ENCODE results near the gene MGMT. TPM values are rescaled to one million over a fixed set of nuclear protein-coding genes. Genes with fewer than 3 reads are reported as not detected.

Gene MGMT
- total RNA-seq, 2 donors from 2014 or later, result 17.8 to 19.2 TPM

DNA sequence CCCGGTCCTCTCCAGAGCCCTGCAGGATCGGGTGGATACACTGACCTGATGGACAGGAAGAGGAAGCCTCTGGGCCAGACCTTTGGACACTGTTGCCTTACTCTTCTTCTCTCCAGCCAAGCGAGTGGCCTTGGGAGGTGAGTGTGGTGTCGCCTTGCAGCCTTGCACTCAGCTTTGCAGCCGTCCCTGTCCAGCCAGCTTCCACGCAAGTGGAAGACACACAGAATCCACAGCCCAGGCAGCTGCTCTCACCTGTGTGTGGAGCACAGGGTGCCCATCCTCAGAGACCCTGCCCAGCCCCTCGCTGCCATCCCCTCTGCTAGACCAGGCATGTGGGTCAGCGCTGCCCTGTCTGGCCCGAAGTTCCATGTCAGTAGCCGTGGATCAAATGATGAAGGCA, 258.0 kb downstream of the MGMT start:
- H3K36me3 Mint-ChIP-seq (ENCODE audit: insufficient read depth in 2 of 2), result peaks cover 14 to 27% of the 10 kb centered on the region in 2 donors
- no peaks in the 10 kb centered on the region for H3K27me3 Mint-ChIP-seq (ENCODE audit: low read depth)
- H3K4me1 Mint-ChIP-seq (ENCODE audit: low read depth), result no peaks in the 10 kb centered on the region
- no peak overlapping the region for H3K27ac Mint-ChIP-seq
- ATAC-seq (replicated peaks in 1 of 2) (no peak), DNase-seq (no peak)
- peaks cover 11% of the 10 kb centered on the region in 2 donors for H3K9me3 Mint-ChIP-seq
- no peak overlapping the region for H3K4me3 Mint-ChIP-seq

DNA sequence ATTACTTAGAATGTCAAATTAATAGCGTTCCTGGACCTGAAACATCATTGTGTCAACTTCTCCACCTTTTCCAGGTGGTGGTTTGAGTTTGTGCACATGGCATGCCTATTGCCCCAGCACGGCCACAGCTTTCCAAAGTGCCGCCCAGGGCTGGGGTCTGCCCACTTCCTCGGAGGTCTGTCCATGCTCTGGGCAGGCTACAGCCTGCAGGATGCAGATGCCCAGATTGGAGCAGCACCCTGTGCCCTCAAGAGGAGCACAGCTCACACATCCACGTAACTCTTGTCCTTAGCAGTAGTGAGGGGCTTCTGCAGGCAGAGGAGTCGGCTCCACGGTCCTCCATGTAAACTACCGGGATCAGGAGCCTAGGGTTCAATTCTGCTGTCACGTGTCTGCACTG, 258.4 kb downstream of the MGMT start:
- H3K27me3 Mint-ChIP-seq (ENCODE audit: low read depth), result no peaks in the 10 kb centered on the region
- no peak overlapping the region for H3K4me3 Mint-ChIP-seq
- DNase-seq (no peak), ATAC-seq (replicated peaks in 1 of 2) (no peak)
- peaks cover 11% of the 10 kb centered on the region in 2 donors for H3K9me3 Mint-ChIP-seq
- peaks cover 13 to 29% of the 10 kb centered on the region in 2 donors for H3K36me3 Mint-ChIP-seq (ENCODE audit: insufficient read depth in 2 of 2)
- H3K4me1 Mint-ChIP-seq (ENCODE audit: low read depth), result no peaks in the 10 kb centered on the region
- no peak overlapping the region for H3K27ac Mint-ChIP-seq

DNA sequence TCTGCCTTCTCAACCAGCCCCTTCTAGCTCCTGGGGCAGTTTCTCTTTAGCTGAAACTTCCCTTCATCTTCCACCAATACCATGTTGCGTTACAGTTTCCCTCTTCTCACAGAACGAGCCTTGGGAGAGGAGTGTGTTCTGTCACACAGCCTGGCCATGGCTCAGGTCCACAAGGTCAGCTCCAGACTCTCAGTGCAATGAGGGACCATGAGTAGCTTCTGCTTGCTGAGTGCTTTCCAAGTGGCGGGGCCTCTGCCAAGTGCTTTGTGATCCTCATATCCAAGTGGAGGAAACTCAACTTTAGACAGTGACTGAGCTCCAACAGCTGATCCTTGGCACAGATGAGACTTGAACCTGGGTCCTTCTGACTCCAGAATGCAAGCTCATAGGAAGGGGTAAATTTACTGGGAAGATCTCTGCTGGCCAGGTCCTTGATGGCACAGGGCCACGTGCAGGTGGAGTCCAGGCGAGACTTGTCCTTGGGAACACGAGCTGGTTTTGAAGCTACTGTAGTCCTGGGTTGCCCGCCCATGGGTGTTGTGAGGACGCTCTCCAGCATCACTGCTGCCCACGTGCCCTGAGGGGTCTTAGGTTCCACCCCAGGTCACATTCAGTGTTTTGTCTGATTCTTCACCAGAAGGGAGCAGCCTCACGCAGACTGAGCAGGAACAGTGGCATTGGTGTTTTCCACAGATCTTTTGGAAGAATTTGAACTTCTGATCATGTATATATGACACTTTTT, 259.0 kb downstream of the MGMT start:
- Mint-ChIP-seq H3K4me3 (no peak overlapping the region), H3K9me3 (peaks cover 10 to 11% of the 10 kb centered on the region in 2 donors), H3K27ac (no peak overlapping the region), H3K4me1 (ENCODE audit: low read depth) (no peaks in the 10 kb centered on the region), H3K36me3 (ENCODE audit: insufficient read depth in 2 of 2) (peaks cover 12 to 25% of the 10 kb centered on the region in 2 donors), H3K27me3 (ENCODE audit: low read depth) (no peaks in the 10 kb centered on the region)
- DNase-seq, result no peak
- ATAC-seq (replicated peaks in 1 of 2), result no peak

DNA sequence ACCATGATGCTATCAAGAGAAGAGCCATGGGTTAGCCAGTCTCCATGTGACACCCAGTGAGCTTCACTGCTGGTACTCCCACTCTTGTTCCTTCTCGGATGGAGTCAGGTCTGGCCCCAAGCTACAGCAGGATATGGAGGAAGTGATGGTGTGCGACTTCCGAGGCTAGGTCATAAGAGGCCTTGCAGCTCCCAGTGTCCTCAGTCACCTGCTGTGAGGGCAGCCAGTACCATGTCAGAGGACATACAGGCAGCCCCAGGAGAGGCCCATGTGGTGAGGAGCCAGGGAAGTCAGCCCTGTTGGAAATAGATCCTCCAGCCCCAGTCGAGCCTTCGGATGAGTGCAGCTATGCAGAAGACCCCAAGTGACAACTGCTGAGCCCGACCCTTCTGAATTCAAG, 260.0 kb downstream of the MGMT start:
- H3K9me3 Mint-ChIP-seq, result peaks cover 9% of the 10 kb centered on the region in 2 donors
- peaks cover 10 to 20% of the 10 kb centered on the region in 2 donors for H3K36me3 Mint-ChIP-seq (ENCODE audit: insufficient read depth in 2 of 2)
- H3K4me3 Mint-ChIP-seq, result no peak overlapping the region
- no peak for ATAC-seq (replicated peaks in 1 of 2)
- H3K4me1 Mint-ChIP-seq (ENCODE audit: low read depth), result no peaks in the 10 kb centered on the region
- no peak for DNase-seq
- H3K27ac Mint-ChIP-seq, result no peak overlapping the region
- H3K27me3 Mint-ChIP-seq (ENCODE audit: low read depth), result no peaks in the 10 kb centered on the region

DNA sequence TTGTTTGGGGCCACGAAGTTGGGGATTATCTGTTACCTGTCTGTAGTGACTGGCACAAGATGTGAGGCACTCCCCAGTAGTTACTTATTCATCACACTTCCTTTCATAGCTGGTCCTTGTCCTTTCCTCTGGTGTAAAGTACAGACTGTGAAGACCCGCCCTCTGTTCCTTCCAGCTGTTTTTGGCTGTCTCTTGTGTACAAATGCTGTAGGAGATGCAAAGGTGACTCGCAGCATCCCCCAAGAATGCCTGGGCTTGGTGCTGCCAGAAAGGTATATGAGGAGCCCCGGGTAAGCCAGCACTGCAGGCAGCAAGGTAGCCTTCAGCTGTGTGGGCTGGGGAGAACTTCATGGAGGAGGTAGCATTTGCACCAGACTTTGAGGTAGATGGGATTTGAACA, 260.5 kb downstream of the MGMT start:
- ATAC-seq (replicated peaks in 1 of 2) (no peak), DNase-seq (no peak)
- H3K36me3 Mint-ChIP-seq (ENCODE audit: insufficient read depth in 2 of 2), result peaks cover 10 to 18% of the 10 kb centered on the region in 2 donors
- H3K9me3 Mint-ChIP-seq, result peaks cover 7 to 9% of the 10 kb centered on the region in 2 donors
- no peaks in the 10 kb centered on the region for H3K27me3 Mint-ChIP-seq (ENCODE audit: low read depth)
- no peak overlapping the region for H3K27ac Mint-ChIP-seq
- H3K4me1 Mint-ChIP-seq (ENCODE audit: low read depth), result no peaks in the 10 kb centered on the region
- no peak overlapping the region for H3K4me3 Mint-ChIP-seq

GRCh38 chr10:129728246-129728820, 261.3 kb downstream of the MGMT start:
- Mint-ChIP-seq H3K9me3 (peaks cover 7% of the 10 kb centered on the region in 2 donors), H3K36me3 (ENCODE audit: insufficient read depth in 2 of 2) (peaks cover 8 to 18% of the 10 kb centered on the region in 2 donors), H3K27ac (no peak overlapping the region), H3K4me3 (no peak overlapping the region), H3K4me1 (ENCODE audit: low read depth) (no peaks in the 10 kb centered on the region), H3K27me3 (ENCODE audit: low read depth) (no peaks in the 10 kb centered on the region)
- no peak for ATAC-seq (replicated peaks in 1 of 2)
- DNase-seq, result no peak

GRCh38 chr10:129728905-129729795, 262.1 kb downstream of the MGMT start:
- Mint-ChIP-seq H3K4me3 (no peak overlapping the region), H3K27me3 (ENCODE audit: low read depth) (no peaks in the 10 kb centered on the region), H3K4me1 (ENCODE audit: low read depth) (no peaks in the 10 kb centered on the region), H3K36me3 (ENCODE audit: insufficient read depth in 2 of 2) (peaks cover 8 to 18% of the 10 kb centered on the region in 2 donors), H3K9me3 (peaks cover 7% of the 10 kb centered on the region in 2 donors), H3K27ac (no peak overlapping the region)
- ATAC-seq (replicated peaks in 1 of 2) (no peak), DNase-seq (no peak)

DNA sequence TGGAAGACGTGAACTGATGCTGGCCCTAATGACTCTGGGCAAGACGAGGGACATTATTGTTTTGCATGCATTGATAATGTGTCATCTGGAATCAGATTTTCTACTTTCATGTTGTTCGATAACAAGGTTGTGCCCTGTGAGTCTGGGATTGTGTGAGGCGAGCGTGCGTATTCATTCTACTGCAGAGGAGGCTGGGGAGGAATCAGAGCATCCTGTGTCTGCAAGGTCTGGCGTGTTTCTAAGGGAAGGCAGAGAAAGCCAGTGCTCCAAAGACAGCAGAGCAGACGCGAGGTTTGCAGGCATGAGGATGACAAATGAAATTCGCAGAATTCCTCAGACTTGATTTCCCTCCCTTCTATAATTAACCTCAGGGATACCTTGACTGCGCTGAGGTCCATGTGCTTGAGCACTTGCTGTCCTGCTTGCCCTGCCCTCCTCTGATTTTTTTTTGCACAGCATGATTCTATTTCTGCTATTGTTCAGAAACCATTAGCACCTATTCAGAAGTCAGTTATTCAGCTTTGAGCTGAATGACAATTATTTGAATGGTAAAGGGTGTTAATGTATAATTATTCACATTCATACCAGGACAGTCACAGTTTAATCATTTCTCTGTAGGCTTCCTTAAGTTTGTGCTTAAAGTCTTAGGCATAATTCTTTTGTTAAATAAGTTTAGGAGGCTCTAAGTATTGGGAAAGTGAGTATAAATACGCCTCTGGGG, 263.4 kb downstream of the MGMT start:
- Mint-ChIP-seq H3K27ac (no peak overlapping the region), H3K4me1 (ENCODE audit: low read depth) (no peaks in the 10 kb centered on the region), H3K36me3 (ENCODE audit: insufficient read depth in 2 of 2) (peaks cover 5 to 14% of the 10 kb centered on the region in 2 donors), H3K4me3 (no peak overlapping the region), H3K27me3 (ENCODE audit: low read depth) (no peaks in the 10 kb centered on the region), H3K9me3 (peaks cover 4 to 5% of the 10 kb centered on the region in 2 donors)
- DNase-seq, result no peak
- no peak for ATAC-seq (replicated peaks in 1 of 2)

DNA sequence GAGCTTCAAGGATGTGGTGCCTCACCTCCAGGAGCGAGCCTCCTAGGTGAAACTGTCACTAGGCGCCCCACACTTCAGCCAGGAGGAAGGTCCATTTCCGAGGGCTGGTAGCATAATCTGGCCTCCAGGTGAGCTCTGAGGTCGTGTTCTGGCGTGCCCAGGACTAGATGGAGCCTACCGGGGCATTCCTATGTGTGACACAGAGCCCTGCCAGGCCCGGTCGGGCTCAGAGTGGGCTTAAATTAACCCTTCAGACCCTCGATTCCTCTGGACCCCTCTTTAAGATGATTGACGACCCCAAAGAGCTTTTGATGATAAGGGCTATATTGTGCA, 263.9 kb downstream of the MGMT start:
- Mint-ChIP-seq H3K36me3 (ENCODE audit: insufficient read depth in 2 of 2) (peaks cover 5 to 12% of the 10 kb centered on the region in 2 donors), H3K4me1 (ENCODE audit: low read depth) (no peaks in the 10 kb centered on the region), H3K4me3 (no peak overlapping the region), H3K27me3 (ENCODE audit: low read depth) (no peaks in the 10 kb centered on the region), H3K9me3 (peaks cover 2 to 4% of the 10 kb centered on the region in 2 donors), H3K27ac (no peak overlapping the region)
- DNase-seq, result no peak
- no peak for ATAC-seq (replicated peaks in 1 of 2)

DNA sequence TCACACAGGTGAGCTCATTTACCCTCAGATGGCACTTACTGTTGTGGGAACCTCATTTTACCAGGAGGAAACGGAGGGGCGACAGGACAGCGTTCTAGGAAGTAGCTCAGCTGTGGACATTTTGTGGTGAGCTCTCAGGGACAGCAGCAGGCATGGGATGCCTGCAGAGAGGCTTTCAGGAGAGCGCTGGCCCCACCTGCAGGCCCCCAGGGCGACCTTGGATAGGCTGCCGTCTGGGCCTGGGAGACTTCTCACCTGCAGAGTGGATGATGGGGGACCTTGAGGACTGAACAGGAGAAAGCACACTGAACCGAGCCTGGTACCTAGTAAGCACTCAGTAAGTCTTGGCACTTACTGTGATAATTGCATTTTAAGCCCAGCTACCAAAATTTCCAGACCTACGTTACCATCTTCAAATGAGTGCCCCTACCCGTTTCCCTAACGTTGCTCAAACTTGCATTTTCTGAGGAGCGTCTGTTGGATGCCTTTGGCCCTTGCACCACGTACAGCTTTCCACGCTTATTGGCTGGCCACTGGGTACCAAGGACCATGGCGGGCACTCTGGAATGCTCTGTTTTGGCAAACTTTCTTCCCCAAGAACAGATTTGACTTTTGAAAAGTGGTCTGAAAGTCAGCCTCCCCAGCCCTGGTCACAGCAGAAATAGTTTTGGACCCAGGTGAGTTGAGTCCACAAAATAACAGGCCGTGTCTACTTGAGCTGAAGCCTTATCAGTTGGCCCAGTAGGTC, 273.7 kb downstream of the MGMT start:
- Mint-ChIP-seq H3K27me3 (ENCODE audit: low read depth) (no peaks in the 10 kb centered on the region), H3K9me3 (peaks cover 9 to 16% of the 10 kb centered on the region in 2 donors), H3K4me1 (ENCODE audit: low read depth) (no peaks in the 10 kb centered on the region), H3K36me3 (ENCODE audit: insufficient read depth in 2 of 2) (peaks cover 7 to 32% of the 10 kb centered on the region in 2 donors), H3K4me3 (no peak overlapping the region), H3K27ac (no peak overlapping the region)
- DNase-seq, result no peak
- ATAC-seq (replicated peaks in 1 of 2), result no peak

DNA sequence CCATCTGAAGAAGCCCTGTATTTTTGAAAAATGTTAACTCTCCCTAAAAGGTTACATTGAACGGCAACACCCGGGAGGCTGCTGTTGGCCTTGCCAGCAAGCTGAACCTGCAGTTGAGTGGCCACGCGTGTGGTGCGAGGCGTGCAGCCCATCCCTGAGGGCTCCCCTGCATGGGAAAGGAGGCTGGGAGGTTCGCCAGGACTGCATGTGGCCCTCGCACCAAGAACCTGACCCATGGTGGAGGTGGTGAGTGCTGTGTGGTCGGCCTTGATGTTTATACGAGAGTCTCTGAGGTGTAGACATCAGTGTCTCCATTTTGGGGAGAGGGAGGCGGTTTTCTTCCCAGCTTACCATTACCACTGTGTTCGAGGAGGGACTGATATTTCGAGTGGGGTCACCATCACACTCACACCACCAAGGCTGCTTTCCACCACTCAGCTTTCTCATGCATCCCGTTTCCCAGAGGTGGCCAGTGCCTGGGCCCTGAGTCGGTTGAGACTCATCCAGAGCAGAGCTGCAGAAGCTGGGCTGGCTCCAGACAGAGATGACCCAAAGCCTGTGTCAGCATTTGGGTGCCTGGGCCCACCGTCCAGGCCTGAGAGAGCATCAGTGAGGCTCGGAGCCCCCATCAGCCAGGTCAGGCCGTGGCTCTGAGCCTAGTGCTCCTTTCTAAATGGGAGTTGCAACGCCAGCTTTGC, 274.4 kb downstream of the MGMT start:
- H3K4me1 Mint-ChIP-seq (ENCODE audit: low read depth), result no peaks in the 10 kb centered on the region
- ATAC-seq (replicated peaks in 1 of 2) (no peak), DNase-seq (no peak)
- peaks cover 9 to 16% of the 10 kb centered on the region in 2 donors for H3K9me3 Mint-ChIP-seq
- no peak overlapping the region for H3K27ac Mint-ChIP-seq
- no peaks in the 10 kb centered on the region for H3K27me3 Mint-ChIP-seq (ENCODE audit: low read depth)
- peaks cover 8 to 33% of the 10 kb centered on the region in 2 donors for H3K36me3 Mint-ChIP-seq (ENCODE audit: insufficient read depth in 2 of 2)
- H3K4me3 Mint-ChIP-seq, result no peak overlapping the region
